ENCODE measurements around the gene JARID2. TPM values are rescaled to one million over a fixed set of nuclear protein-coding genes. Genes with fewer than 3 reads are reported as not detected.

JARID2 gene
- total and polyA plus RNA-seq, 9 of the 15 experiments (the other 6 are each of a cell fraction or from before 2014, with no cell fraction given), result 5.0 to 29.0 (median 15.6) TPM

DNA sequence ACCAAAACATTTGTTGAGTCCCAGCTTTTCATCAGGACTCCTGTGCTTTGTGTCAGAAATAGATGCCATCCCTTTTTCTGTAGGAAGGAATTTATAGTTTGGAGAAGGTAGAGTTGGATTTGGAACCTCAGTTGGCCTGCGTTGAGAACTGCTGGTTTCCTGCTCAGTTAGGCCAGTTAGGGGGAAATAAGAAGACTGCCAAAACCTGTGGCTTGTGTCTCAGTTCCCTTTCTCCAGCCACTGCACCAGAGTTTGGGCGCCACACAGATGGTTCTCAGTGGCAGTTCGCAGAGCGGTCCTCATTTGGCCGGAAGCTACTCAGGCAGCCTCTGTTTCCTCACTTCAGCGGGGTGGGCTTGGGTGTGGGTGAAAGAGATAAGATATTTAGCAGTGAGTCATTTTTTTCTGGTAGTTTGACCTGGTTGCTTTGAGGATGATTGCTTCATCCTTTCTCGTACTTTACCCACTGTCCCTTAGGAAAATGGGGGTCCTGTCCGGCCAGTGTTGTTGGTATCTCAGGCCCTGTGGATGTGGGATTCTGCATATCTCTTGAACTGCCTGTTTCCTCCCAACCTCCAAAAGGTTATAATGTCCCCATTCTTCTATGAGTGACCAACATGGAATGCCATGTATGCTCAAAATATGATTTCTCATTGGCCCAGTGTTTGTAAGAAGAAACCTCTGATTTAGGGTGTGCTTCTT, 53.7 kb downstream of the JARID2 start (continued):
- TF ChIP-seq, protein P1, sequence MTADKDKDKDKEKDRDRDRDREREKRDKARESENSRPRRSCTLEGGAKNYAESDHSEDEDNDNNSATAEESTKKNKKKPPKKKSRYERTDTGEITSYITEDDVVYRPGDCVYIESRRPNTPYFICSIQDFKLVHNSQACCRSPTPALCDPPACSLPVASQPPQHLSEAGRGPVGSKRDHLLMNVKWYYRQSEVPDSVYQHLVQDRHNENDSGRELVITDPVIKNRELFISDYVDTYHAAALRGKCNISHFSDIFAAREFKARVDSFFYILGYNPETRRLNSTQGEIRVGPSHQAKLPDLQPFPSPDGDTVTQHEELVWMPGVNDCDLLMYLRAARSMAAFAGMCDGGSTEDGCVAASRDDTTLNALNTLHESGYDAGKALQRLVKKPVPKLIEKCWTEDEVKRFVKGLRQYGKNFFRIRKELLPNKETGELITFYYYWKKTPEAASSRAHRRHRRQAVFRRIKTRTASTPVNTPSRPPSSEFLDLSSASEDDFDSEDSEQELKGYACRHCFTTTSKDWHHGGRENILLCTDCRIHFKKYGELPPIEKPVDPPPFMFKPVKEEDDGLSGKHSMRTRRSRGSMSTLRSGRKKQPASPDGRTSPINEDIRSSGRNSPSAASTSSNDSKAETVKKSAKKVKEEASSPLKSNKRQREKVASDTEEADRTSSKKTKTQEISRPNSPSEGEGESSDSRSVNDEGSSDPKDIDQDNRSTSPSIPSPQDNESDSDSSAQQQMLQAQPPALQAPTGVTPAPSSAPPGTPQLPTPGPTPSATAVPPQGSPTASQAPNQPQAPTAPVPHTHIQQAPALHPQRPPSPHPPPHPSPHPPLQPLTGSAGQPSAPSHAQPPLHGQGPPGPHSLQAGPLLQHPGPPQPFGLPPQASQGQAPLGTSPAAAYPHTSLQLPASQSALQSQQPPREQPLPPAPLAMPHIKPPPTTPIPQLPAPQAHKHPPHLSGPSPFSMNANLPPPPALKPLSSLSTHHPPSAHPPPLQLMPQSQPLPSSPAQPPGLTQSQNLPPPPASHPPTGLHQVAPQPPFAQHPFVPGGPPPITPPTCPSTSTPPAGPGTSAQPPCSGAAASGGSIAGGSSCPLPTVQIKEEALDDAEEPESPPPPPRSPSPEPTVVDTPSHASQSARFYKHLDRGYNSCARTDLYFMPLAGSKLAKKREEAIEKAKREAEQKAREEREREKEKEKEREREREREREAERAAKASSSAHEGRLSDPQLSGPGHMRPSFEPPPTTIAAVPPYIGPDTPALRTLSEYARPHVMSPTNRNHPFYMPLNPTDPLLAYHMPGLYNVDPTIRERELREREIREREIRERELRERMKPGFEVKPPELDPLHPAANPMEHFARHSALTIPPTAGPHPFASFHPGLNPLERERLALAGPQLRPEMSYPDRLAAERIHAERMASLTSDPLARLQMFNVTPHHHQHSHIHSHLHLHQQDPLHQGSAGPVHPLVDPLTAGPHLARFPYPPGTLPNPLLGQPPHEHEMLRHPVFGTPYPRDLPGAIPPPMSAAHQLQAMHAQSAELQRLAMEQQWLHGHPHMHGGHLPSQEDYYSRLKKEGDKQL (CRISPR knock-in tag; IDR thresholded peaks at IDR 0.05; ENCODE audit: borderline replicate concordance), result no peak
- TF ChIP-seq PHB (CRISPR knock-in tag; IDR thresholded peaks at IDR 0.05), result no peak
- no peak for TF ChIP-seq ZBTB8A (IDR thresholded peaks at IDR 0.05; ENCODE audit: partially characterized antibody)
- no peak for TF ChIP-seq FOXJ3 (CRISPR knock-in tag; IDR thresholded peaks at IDR 0.05)
- TF ChIP-seq, protein P2, sequence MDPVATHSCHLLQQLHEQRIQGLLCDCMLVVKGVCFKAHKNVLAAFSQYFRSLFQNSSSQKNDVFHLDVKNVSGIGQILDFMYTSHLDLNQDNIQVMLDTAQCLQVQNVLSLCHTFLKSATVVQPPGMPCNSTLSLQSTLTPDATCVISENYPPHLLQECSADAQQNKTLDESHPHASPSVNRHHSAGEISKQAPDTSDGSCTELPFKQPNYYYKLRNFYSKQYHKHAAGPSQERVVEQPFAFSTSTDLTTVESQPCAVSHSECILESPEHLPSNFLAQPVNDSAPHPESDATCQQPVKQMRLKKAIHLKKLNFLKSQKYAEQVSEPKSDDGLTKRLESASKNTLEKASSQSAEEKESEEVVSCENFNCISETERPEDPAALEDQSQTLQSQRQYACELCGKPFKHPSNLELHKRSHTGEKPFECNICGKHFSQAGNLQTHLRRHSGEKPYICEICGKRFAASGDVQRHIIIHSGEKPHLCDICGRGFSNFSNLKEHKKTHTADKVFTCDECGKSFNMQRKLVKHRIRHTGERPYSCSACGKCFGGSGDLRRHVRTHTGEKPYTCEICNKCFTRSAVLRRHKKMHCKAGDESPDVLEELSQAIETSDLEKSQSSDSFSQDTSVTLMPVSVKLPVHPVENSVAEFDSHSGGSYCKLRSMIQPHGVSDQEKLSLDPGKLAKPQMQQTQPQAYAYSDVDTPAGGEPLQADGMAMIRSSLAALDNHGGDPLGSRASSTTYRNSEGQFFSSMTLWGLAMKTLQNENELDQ (CRISPR knock-in tag; IDR thresholded peaks at IDR 0.05; ENCODE audit: borderline replicate concordance), result no peak
- TF ChIP-seq, protein P3, sequence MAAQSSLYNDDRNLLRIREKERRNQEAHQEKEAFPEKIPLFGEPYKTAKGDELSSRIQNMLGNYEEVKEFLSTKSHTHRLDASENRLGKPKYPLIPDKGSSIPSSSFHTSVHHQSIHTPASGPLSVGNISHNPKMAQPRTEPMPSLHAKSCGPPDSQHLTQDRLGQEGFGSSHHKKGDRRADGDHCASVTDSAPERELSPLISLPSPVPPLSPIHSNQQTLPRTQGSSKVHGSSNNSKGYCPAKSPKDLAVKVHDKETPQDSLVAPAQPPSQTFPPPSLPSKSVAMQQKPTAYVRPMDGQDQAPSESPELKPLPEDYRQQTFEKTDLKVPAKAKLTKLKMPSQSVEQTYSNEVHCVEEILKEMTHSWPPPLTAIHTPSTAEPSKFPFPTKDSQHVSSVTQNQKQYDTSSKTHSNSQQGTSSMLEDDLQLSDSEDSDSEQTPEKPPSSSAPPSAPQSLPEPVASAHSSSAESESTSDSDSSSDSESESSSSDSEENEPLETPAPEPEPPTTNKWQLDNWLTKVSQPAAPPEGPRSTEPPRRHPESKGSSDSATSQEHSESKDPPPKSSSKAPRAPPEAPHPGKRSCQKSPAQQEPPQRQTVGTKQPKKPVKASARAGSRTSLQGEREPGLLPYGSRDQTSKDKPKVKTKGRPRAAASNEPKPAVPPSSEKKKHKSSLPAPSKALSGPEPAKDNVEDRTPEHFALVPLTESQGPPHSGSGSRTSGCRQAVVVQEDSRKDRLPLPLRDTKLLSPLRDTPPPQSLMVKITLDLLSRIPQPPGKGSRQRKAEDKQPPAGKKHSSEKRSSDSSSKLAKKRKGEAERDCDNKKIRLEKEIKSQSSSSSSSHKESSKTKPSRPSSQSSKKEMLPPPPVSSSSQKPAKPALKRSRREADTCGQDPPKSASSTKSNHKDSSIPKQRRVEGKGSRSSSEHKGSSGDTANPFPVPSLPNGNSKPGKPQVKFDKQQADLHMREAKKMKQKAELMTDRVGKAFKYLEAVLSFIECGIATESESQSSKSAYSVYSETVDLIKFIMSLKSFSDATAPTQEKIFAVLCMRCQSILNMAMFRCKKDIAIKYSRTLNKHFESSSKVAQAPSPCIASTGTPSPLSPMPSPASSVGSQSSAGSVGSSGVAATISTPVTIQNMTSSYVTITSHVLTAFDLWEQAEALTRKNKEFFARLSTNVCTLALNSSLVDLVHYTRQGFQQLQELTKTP (IDR thresholded peaks at IDR 0.05; ENCODE audit: low read depth in 1 of 2, partially characterized antibody in 2 of 2), result peak in 1 of 2 experiments; percentile 86
- TF ChIP-seq RFX5 (IDR thresholded peaks at IDR 0.05; ENCODE audit: low read depth, low read length), result no peak
- TF ChIP-seq PCBP1 (IDR thresholded peaks at IDR 0.05; ENCODE audit: low read depth, low read length, poor library complexity, severe bottlenecking), result no peak
- TF ChIP-seq FOXJ2 (tag; IDR thresholded peaks at IDR 0.05), result 0 out of 2 replicates have a peak, but pooled peaks have one; percentile 17
- TF ChIP-seq, protein P4, sequence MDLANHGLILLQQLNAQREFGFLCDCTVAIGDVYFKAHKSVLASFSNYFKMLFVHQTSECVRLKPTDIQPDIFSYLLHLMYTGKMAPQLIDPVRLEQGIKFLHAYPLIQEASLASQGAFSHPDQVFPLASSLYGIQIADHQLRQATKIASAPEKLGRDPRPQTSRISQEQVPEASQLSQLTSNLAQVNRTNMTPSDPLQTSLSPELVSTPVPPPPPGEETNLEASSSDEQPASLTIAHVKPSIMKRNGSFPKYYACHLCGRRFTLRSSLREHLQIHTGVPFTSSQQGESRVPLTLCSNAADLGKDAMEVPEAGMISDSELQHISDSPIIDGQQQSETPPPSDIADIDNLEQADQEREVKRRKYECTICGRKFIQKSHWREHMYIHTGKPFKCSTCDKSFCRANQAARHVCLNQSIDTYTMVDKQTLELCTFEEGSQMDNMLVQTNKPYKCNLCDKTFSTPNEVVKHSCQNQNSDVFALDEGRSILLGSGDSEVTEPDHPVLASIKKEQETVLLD (IDR thresholded peaks at IDR 0.05), result peak; percentile 85

Measured in K562 (cell line).